ENCODE data around the gene NQO2. TPM values are rescaled to one million over a fixed set of nuclear protein-coding genes. Genes with fewer than 3 reads are reported as not detected.

NQO2 gene
- total RNA-seq, 1 donor from 2014 or later = 9.4 TPM

DNA sequence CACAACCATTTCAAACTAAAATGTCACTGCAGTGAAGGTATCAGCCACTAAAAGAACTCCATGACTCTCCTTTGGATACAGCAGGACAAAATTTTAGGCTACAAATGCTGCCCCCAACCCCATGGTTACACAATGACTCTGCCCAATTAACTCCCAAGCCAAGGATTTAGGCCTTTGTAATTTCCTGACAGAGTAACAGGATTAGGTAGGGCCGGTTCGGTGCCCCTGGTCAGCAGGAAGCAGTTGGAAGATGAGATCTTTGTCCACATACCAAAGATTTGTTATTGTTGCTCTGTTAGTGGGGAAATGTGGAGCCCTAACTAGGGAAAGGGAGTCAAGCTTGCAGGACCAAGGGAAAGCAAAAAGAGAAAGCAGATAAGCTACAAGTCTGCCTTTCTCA lies 41.9 kb downstream of the NQO2 start:
- Mint-ChIP-seq H3K27ac (ENCODE audit: unreplicated experiment) (no peak overlapping the region), H3K9me3 (ENCODE audit: unreplicated experiment) (peaks cover 1% of the 10 kb centered on the region), H3K27me3 (ENCODE audit: low read depth, unreplicated experiment) (peaks cover 8% of the 10 kb centered on the region), H3K4me3 (ENCODE audit: unreplicated experiment) (no peak overlapping the region), H3K4me1 (ENCODE audit: low read depth, unreplicated experiment) (peaks cover 2% of the 10 kb centered on the region), H3K36me3 (ENCODE audit: low read depth, unreplicated experiment) (no peaks in the 10 kb centered on the region)
- no peaks in the 10 kb centered on the region for H3K4me1 ChIP-seq (ENCODE audit: insufficient read depth, low read length)
- no peak overlapping the region for H3K4me2 ChIP-seq (ENCODE audit: low read length)
- H3K36me3 ChIP-seq (ENCODE audit: insufficient read depth, low read length) = no peaks in the 10 kb centered on the region
- no peak overlapping the region for H2AFZ ChIP-seq (ENCODE audit: low read depth, low read length)
- DNase-seq (ENCODE audit: low read depth) (no peak), FAIRE-seq (no peak)
- H3K9me3 ChIP-seq (ENCODE audit: insufficient read depth, low read depth, low read length) = no peaks in the 10 kb centered on the region
- no peaks in the 10 kb centered on the region for H3K27me3 ChIP-seq (ENCODE audit: insufficient read depth, low read length)
- H3K79me2 ChIP-seq (ENCODE audit: insufficient read depth, low read length) = no peaks in the 10 kb centered on the region
- H3K9ac ChIP-seq (ENCODE audit: low read length) = no peak overlapping the region
- H3K4me3 ChIP-seq (ENCODE audit: insufficient read depth, low read depth, low read length) = no peak overlapping the region
- no peak overlapping the region for H3K27ac ChIP-seq (ENCODE audit: low read depth, low read length)
- no peaks in the 10 kb centered on the region for H4K20me1 ChIP-seq (ENCODE audit: insufficient read depth, low read length)
- no peak for TF ChIP-seq EZH2 (IDR thresholded peaks at IDR 0.05; ENCODE audit: insufficient read depth, low read length)
- TF ChIP-seq, protein P1, sequence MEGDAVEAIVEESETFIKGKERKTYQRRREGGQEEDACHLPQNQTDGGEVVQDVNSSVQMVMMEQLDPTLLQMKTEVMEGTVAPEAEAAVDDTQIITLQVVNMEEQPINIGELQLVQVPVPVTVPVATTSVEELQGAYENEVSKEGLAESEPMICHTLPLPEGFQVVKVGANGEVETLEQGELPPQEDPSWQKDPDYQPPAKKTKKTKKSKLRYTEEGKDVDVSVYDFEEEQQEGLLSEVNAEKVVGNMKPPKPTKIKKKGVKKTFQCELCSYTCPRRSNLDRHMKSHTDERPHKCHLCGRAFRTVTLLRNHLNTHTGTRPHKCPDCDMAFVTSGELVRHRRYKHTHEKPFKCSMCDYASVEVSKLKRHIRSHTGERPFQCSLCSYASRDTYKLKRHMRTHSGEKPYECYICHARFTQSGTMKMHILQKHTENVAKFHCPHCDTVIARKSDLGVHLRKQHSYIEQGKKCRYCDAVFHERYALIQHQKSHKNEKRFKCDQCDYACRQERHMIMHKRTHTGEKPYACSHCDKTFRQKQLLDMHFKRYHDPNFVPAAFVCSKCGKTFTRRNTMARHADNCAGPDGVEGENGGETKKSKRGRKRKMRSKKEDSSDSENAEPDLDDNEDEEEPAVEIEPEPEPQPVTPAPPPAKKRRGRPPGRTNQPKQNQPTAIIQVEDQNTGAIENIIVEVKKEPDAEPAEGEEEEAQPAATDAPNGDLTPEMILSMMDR (IDR thresholded peaks at IDR 0.05; ENCODE audit: insufficient read depth, low read depth, low read length) = no peak

DNA sequence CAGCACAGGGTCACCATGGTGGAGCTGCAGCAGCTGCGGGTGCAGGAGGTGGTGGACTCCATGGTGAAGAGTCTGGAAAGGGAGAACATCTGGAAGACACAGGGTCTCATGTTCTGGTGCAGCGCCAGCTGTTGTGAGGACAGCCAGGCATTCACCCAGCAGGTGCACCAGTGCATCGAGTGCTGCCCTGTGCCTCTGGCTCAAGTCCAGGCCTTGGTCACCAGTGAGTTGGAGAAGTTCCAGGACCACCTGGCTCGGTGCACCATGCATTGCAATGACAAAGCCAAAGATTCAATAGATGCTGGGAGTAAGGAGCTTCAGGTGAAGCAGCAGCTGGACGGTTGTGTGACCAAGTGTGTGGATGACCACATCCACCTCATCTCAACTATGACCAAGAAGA lies 45.7 kb downstream of the NQO2 start:
- FAIRE-seq (no peak), DNase-seq (ENCODE audit: low read depth) (no peak)
- H3K27me3 Mint-ChIP-seq (ENCODE audit: low read depth, unreplicated experiment) = peaks cover 9% of the 10 kb centered on the region
- Histone ChIP-seq H3K4me2 (ENCODE audit: low read length) (no peak overlapping the region), H4K20me1 (ENCODE audit: insufficient read depth, low read length) (no peaks in the 10 kb centered on the region), H3K79me2 (ENCODE audit: insufficient read depth, low read length) (no peaks in the 10 kb centered on the region), H3K27ac (ENCODE audit: low read depth, low read length) (no peak overlapping the region), H2AFZ (ENCODE audit: low read depth, low read length) (no peak overlapping the region), H3K9ac (ENCODE audit: low read length) (no peak overlapping the region), H3K9me3 (ENCODE audit: insufficient read depth, low read depth, low read length) (no peaks in the 10 kb centered on the region), H3K27me3 (ENCODE audit: insufficient read depth, low read length) (no peaks in the 10 kb centered on the region), H3K4me1 (ENCODE audit: insufficient read depth, low read length) (no peaks in the 10 kb centered on the region), H3K36me3 (ENCODE audit: insufficient read depth, low read length) (no peaks in the 10 kb centered on the region), H3K4me3 (ENCODE audit: insufficient read depth, low read depth, low read length) (no peak overlapping the region)
- peaks cover 2% of the 10 kb centered on the region for H3K4me1 Mint-ChIP-seq (ENCODE audit: low read depth, unreplicated experiment)
- H3K9me3 Mint-ChIP-seq (ENCODE audit: unreplicated experiment) = no peaks in the 10 kb centered on the region
- H3K27ac Mint-ChIP-seq (ENCODE audit: unreplicated experiment) = no peak overlapping the region
- TF ChIP-seq, protein P1 (IDR thresholded peaks at IDR 0.05; ENCODE audit: insufficient read depth, low read depth, low read length) = no peak
- TF ChIP-seq EZH2 (IDR thresholded peaks at IDR 0.05; ENCODE audit: insufficient read depth, low read length) = no peak
- H3K36me3 Mint-ChIP-seq (ENCODE audit: low read depth, unreplicated experiment) = no peaks in the 10 kb centered on the region
- no peak overlapping the region for H3K4me3 Mint-ChIP-seq (ENCODE audit: unreplicated experiment)

DNA sequence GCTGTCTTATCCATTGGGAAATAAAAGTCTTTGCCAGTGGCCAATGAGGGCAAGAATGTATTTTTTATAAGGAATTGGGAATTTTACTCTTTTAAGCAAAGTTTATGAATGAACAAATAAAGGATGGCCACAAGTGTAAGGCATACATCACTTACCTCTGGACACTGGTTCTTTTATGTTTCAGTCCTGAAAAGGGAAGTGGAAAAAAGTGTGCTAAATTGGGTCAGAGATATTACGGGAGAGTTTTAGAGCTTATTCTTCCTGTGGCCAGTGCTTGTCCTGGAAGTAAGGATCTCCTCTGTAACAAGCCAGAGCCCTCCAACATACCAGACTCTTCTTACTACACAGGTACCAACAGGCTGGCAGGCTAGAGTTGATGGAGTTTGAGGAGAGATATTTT lies 46.1 kb downstream of the NQO2 start:
- no peak for FAIRE-seq
- peaks cover 2% of the 10 kb centered on the region for H3K4me1 Mint-ChIP-seq (ENCODE audit: low read depth, unreplicated experiment)
- H3K27ac ChIP-seq (ENCODE audit: low read depth, low read length) = no peak overlapping the region
- H3K36me3 ChIP-seq (ENCODE audit: insufficient read depth, low read length) = no peaks in the 10 kb centered on the region
- H4K20me1 ChIP-seq (ENCODE audit: insufficient read depth, low read length) = no peaks in the 10 kb centered on the region
- no peak overlapping the region for H3K9ac ChIP-seq (ENCODE audit: low read length)
- H3K27ac Mint-ChIP-seq (ENCODE audit: unreplicated experiment) = no peak overlapping the region
- H3K9me3 ChIP-seq (ENCODE audit: insufficient read depth, low read depth, low read length) = no peaks in the 10 kb centered on the region
- H3K79me2 ChIP-seq (ENCODE audit: insufficient read depth, low read length) = no peaks in the 10 kb centered on the region
- H3K9me3 Mint-ChIP-seq (ENCODE audit: unreplicated experiment) = no peaks in the 10 kb centered on the region
- no peaks in the 10 kb centered on the region for H3K36me3 Mint-ChIP-seq (ENCODE audit: low read depth, unreplicated experiment)
- no peak overlapping the region for H3K4me3 Mint-ChIP-seq (ENCODE audit: unreplicated experiment)
- no peak overlapping the region for H2AFZ ChIP-seq (ENCODE audit: low read depth, low read length)
- TF ChIP-seq EZH2 (IDR thresholded peaks at IDR 0.05; ENCODE audit: insufficient read depth, low read length) = no peak
- TF ChIP-seq, protein P1 (IDR thresholded peaks at IDR 0.05; ENCODE audit: insufficient read depth, low read depth, low read length) = no peak
- no peaks in the 10 kb centered on the region for H3K27me3 ChIP-seq (ENCODE audit: insufficient read depth, low read length)
- no peak overlapping the region for H3K4me3 ChIP-seq (ENCODE audit: insufficient read depth, low read depth, low read length)
- no peak for DNase-seq (ENCODE audit: low read depth)
- H3K27me3 Mint-ChIP-seq (ENCODE audit: low read depth, unreplicated experiment) = peaks cover 11% of the 10 kb centered on the region
- H3K4me2 ChIP-seq (ENCODE audit: low read length) = no peak overlapping the region
- no peaks in the 10 kb centered on the region for H3K4me1 ChIP-seq (ENCODE audit: insufficient read depth, low read length)
